HG03060 (cell line): ENCODE results near the gene PRKCA.

Experiments used
- ATAC-seq: cut with Tn5 transposase; IDR thresholded peaks from one replicate; pipeline ENCODE4 v1.9.1; 2021; ENCODE audit warnings: low read depth, moderate number of reproducible peaks; ENCODE audit not compliant: unreplicated experiment

Gene PRKCA

DNA sequence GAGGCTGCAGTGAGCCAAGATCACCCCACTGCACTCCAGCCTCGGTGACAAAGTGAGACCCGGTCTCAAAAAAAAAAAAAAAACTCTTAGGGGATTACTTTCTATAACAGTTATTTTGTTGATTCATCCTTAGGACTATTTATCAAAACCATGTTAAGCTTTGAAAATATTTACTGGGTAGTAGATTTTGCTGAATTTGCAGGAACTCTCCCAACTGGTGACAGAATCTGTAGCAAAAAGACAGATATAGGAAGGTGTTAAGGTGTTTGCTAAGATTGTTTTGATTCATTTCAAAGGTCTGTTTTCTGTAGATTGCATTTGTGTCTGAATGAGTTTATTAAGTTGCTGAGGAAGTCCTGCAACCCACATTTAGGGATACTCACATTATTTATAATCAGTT lies 192.6 kb downstream of the PRKCA start:
- ATAC-seq: no peak

DNA sequence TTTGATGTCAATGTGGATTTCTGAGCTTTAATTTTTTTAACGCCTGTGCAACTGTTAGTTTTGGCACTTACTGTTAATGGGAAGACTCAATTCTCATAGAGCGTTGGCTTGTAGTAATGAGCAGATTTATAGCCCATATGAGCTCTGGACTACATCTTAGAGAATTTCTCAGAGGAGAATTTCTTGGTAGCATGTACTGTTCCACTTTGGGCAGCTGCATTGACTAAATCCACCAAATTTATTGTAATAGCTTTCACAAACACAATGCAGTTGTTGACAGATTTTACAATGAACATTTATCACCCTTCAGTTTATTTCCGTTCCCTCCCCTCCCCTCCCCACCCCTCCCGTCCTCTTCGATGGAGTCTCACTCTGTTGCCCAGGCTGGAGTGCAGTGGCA lies 193.9 kb downstream of the PRKCA start:
- no peak for ATAC-seq

DNA sequence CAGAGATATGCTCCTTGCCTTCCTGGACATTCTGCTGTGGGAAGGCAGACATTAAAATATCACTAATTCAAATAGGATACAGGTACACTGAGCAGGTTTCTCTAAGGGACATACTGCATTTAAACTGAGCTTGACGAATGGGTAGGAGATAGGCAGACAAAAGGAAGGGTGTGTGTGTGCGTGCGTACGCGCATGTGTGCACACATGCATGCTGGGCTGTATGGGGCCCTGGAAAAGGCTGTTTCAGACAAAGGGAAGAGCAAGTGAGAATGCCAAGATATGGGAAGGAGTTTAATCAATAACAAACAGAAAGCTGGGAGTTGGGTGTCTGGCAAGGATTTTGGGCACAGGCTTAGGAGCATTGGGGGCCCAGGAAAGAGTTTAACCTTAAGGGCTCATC lies 196.2 kb downstream of the PRKCA start:
- ATAC-seq: no peak

DNA sequence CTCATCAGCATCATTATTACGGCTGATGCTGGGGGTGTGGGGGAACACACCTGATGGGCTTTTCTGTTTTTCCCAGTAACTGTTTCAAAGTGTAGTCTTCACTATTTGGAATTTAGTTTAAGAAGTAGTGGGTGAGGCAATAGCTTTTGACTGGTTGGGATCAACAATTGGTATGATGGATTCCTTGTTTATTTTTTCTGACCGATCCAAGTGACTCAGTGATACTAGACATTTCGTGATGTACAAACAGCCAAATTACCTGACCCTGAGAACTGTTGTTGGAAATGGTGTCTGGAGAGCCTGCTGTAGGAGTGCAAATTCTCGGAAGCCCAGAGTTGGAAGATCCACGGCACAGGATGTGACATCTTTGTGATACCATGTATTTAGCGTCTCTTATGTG lies 204.2 kb downstream of the PRKCA start:
- no peak for ATAC-seq

DNA sequence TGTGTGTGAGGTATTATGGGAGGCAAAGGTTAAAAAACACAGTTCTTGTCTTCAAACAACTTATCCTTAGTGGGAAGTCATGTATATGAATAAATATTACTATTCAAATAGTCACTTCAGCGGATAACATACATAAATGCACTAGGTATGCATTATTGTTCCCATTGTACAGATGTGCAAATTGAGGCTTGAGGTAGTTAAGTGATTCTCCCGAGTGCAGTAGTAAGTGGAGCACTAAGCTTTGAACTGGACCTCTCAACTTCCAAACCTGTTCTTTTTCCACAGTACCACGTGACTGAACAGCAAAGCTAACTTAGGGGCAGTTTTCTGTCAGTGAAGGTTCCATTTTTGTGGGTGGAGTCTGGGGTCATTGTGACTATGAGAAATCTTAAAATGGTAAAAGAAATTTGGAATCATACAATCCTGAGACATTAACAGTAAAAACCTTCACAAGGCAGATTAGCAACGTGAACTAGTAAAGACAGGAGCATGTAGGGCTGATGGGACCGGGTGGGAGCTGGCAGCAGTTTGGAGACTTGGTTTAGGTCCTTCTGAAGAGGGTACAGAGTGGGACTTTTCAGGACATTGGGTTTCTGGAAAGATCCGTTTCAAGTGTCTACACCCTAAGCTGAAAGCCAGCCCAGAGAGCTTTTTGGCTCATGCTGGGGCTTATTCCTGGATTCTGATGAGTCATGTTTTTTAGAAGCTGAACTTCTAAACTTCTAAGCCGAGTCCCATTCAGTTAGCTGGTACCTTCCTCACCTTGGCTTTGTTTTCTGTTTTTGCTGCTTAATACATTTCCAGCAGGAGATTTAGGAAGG lies 204.9 kb downstream of the PRKCA start:
- no peak for ATAC-seq

DNA sequence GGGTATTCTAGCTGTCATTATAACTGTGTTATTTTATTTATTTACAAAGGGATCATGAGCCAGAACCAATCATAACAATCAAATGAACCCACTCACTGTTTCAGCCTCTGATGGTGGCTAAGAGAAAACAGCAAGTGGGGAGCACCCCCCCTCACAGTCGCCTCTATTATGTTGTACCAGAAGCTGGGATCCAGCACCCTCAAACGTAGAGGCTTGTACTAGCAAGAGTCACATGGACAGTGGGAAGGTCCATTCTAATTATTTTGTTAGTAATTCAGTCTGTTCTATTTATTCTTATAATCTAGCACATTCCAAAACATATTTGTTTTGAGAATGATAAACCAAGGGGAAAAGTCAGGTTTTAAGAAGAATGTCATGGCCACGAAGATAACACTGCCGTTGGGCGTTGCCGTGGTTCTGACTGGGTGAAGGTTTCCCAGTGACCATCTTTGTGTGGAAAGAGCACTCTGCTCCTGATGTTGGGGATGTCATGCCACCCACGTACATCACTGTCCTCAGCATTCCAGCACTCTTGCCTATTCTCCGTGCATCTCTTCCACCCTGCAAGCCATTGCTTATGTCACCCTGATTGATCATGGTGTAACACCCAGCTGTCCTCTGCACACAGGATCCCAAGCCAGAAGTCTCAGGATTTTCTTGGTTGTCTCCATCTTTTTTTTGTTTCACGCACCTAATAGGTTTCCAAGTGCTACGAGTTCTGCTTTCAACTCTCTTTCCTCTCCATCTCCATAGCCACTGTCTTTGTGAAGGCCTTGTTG lies 205.8 kb downstream of the PRKCA start:
- ATAC-seq: no peak

DNA sequence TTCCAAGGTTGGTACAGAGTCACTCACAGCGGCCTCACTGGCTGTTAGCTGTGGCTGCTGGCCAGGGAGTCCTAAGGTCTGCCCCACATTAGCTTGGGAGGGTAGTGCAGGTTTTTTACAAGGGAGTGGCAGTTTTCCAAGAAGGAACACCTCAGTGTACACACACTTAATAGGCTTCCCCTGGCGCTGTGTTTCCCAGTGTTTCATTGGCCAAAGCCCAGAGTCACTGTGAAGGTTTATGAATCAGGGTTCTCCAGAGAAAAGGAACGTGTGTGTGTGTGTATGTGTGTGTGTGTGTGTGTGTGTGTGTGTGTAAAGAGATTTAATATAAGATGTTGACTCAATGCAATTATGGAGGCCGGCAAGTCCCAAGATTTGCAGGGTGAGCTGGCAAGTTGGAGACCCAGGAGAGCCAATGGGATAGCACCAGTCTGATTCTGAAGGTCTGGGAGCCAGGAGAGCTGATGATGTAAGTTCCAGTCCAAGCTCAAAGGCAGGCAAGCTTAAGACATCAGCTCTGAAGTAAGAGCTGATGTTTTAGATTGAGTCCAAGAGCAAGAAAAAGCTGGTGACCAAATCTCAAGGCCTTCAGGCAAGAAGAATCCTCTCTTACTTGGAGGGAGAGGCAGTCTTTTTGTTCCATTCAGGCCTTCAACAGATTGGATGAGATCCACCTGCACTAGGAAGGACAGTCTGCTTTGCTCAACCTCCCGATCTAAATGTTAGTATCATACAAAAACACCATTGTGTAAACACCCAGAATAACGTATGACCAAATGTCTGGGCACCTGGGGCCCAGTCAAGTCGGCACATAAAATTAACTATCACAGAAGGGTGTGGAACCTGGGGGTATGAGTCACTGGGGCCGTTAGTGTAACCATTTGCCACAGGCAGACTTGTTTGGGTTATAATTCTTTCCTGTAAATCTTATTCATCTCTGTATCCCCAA lies 206.8 kb downstream of the PRKCA start:
- no peak for ATAC-seq

DNA sequence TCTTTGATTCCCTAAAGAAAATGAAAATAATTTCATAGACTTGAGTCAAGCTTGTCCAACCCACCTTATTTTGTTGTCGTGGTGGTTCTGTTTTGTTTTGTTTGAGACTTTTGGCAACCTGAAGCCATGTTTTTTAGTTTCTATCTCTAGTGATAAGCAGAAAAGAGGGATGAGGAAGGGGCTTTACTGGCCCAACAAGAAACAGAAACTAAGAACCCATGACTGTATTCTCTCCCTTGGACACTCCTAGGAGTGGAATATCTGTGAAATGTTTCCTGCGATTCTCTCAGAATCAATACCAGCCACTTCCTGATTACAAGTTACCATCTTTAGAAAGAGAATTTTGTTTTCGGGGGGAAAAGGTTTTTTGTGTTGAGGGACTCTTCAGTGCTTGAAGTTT lies 207.5 kb downstream of the PRKCA start:
- ATAC-seq: no peak

DNA sequence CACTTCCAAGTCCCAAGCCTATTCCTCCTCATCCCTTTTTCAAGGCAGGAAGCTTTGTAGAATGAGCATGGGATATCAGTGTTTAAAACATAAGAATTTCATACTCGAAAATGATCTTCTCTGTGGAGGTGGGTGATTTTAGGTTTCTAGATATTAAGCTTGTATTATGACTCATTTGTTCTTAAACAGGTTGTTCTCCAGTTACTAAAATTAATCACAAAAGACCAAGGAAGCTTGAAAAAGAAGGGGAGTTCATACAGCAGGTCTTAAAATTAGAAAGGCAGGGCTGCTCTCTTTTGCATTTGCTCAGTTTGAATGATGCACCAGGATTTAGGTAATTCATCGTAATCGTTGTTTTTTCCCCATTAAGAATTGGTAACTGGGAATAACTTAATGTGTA lies 208.7 kb downstream of the PRKCA start:
- no peak for ATAC-seq

DNA sequence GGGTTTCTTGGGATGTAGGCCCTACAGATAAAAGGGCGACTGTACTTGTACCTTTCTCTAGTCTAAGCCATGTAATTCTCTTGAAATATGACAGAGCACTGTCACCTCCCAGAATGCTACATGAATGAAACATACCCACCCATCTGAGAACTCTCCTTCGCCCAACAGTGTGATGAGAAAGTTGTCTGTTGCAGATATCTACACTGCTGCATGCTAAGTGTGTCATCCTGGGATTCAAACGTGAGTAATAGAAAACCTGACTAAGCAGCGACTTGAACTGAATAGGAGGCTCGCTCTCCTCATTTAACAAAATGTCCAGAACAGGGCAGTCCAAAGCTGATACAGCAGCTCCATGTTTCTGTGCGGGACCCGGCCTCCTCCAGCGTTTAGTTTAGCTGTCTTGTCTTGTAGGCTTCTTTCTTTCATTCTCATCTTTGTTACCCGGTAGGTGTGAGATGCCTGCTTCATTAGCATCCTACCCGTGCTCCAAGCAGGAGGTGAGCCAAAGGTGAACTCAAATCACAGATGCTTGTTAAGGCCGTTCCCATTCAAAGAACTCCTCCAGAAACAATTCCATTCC lies 211.9 kb downstream of the PRKCA start:
- ATAC-seq: no peak

DNA sequence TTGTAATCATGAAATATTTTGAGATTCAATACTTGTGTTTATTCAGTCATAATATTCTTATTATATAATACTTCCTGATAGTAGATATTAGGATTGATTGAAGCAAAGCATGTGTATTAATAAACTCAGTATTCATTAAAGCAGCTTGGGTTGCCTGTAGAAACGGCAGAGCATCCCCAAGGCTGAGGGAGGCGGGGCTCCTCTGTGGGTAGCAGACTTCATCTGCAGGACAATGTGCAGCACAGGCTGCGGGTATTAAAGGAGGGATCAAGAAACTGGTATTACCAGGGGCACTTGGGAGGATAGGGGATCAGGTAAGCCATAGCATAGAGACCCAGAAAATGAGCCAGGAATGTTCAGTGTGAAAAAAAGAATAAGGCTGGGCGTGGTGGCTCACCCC lies 213.6 kb downstream of the PRKCA start:
- no peak for ATAC-seq

DNA sequence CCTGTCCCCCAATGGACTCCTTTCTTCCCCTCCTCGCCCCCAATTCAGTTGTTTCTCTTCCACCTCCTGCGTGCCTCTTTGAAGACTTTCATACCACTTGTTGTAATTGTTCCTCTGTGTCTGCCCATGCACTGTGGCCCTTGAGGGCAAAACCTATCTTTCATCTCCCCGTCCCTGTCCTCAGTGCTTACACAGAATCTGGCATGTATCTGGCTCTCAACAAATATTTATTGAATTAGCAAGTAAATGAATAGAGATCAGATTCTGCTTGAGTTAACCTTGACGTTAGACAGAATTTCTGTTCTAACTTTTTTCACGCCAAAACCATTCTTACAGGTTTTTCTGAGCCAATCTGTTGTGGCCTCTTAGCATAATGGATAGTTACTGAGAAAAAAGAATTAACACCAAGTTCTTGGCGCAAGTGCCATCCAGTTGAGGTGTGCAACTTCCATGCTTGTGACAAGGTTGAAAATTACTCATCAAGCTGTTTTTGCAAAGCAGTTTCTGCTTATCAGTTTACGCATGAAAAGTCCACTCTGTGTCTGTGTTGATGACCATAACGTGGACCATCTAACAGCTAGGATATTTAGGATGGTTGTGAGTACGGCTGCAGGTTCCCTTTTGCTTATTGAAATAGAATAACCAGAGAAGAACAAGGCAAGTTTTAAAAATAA lies 215.1 kb downstream of the PRKCA start:
- ATAC-seq: no peak

DNA sequence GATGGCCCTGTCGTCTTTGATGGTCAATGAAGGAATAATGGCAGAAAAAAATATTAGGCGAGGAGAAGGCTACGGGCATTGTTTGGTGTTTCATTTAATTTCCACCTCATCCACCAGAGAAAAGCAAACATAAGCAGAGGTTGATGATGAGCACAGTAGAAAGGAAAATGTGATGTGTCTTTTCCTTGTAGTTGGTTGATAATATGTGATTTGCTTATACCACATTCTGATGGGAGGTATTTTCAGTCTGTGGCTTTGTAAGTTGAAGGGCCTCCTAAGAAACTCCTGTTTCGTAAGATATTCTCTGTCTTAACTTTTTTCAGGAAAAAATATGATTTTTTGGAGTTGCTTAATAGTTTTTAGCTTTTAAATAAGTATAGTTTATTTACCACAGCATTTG lies 215.7 kb downstream of the PRKCA start:
- ATAC-seq: no peak

DNA sequence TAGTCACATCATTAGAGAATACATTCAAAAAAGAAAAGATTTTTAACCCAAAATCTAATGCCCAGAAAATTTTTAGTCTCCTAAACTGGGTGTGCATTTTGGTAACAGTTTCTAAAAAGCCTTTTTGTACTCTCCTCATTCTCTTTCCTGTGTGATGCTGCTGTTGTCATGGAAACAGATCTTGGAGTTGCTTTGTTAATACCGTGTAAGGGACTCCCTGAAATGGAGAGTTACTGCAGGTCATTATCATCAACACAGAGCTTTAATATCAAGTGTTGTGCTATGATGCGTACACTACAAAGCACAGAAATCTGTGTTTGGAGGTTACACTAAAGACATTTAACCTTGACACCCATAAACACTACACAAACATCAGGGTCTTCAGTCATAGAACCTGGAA lies 216.3 kb downstream of the PRKCA start:
- no peak for ATAC-seq

DNA sequence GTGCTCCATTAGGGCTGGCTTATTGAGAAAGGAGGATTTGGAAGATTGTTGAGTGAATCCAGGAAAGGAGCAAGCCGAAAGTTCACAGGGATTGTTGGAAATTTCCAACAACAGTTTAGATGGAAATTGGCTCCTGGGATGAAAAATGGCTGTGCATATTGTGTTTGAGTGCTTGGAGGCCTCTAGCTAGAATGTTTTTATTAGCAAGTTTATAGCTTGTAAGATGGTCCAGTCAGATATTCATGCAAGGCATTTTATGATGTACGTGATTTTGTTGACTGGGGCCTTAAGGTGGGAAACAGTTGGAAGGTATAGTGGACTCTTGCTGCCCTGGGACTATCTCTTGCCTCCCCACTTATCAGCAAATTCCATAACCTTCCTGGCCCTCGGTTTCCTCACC lies 216.7 kb downstream of the PRKCA start:
- no peak for ATAC-seq

DNA sequence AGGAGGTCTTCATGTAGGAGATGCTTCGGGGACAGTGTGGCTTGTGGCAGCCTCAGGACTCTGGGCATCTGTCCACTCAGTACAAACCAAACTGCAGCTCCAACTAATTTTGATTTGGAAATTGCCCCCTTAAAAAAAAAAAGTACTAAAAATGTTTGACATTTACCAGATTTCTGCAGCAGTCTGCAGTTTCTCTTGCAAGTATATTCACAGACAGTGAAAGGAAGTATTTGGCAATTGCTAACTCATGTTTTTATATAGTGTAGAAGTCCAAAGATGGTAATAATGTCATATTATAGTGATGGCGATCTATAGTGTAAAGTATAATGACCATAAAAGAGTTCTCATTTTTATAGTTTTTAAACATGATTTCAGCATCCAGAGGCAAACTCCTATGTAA lies 218.6 kb downstream of the PRKCA start:
- ATAC-seq: no peak

DNA sequence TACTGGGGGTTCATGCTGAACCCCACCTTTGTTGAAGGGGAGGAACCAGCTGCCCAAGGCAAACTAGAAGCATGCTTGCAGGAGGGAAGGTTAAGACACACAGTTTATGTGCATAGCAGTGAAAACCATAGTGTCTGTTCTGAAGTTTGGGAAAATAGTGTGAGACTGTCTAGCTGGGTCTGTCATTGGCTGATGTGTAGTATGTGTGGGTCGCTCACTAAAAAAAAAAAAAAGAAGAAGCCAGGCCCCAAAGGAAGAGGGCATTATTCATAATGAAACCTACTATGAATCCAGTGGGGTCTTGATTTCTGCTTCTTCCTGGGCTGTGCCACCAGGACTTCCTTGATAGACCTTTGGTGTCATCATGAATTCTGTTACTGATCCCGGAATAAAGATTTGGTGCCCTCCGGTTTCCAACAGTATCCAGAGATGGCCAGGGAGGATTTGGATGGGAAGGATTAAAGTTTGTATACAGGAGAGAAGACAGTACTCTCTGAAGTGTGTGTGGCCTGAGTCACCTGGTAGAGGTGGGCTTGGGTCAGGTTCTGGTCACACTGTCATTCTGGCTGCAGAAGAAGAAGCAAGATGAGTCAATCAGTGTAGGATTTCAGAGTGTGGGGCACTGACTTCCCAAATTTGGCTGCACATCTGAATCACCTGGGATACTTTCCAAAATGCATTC lies 220.3 kb downstream of the PRKCA start:
- ATAC-seq: no peak

DNA sequence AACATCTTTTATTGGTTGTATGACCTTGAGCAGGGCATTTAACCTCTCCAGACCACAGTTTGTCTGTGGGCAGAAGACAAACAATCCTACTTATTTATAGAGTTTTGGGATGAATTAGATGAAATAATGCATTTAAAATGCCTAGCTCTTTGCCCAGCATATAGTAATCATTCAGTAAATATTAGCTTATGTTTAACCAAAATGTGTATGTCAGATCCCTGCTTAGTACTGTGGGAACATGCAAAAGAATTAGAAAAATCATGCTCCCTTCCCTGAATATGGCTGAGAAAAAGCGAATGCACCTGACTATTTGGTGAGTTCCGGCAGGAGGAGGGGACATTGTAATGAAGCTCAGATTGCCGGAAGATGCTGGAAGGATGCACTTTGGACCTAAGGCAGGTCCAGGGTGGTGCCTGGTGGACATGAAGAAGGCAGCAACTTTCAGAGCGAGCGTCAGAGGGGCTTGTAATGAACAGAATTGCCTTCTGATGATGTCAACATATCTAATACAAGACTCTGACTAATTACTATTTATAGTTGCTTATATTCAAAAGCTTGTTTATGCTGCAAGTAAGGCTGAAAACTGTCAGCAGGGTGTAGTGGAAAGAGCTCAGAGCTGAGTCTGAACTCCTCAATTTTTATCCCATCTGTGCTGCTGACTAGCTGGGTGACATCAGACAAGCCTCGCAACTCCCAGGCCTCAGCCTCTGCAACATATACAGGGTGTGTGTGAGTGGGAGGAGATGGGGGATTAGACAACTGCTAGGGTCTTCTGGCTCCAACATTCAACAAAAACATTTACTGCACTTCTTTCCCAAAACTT lies 221.2 kb downstream of the PRKCA start:
- ATAC-seq: no peak

DNA sequence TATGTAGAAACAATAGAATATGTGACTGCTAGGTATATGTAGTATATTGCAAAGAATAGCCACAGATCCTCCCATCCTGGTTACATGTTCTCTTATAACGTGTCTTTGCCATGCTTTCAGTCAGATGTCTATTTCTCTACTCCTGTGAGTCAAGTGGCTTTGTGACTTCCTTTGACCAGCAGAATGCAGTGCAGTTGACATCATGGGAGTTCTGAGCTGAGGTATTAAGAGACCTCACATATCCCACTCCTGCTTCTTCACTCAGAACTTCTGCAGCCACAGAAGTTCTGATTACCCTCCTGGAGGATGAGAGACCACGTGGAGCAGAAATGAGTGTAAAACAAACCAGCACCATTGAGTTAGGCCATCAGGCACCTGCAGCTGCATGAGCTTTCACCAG lies 222.5 kb downstream of the PRKCA start:
- ATAC-seq: no peak
